Activated CD4-positive, alpha-beta T cell treated with anti-CD3 and anti-CD28 coated beads for 36 hours (primary cell): ENCODE results near the gene VEPH1. TPM values are rescaled to one million over a fixed set of nuclear protein-coding genes. Genes with fewer than 3 reads are reported as not detected.
"Not testable (repeated sequence)": the region's sequence is repeated elsewhere in the genome, so short reads cannot be mapped to it uniquely, and the experiment has no call there.

Source experiments
- ATAC-seq: fragments of 200-7000 bp; cut with Tn5 transposase; one replicate; pipeline ENCODE4 v1.10.0; 2021; ENCODE audit warnings: mild to moderate bottlenecking, moderate library complexity
- CTCF ChIA-PET: fragments of 350-600 bp; sonication (Branson Sonifier 250); formaldehyde crosslinking; loops from one replicate; lab custom pipeline; 2021; ENCODE audit warnings: antibody characterized with exemption; lab: Charles Lee
- POLR2A ChIA-PET: fragments of 350-600 bp; sonication (Branson Sonifier 250); formaldehyde crosslinking; loops from one replicate; lab custom pipeline; 2021; ENCODE audit warnings: antibody characterized with exemption, inconsistent platforms; lab: Charles Lee
- DNase-seq: peaks from one replicate; pipeline ENCODE4 v3.0.0-alpha.2; 2020
- H3K27ac Mint-ChIP-seq: one replicate; pipeline ENCODE4 v1.8.0; 2021; ENCODE audit warnings: mixed read lengths
- H3K27me3 Mint-ChIP-seq: one replicate; pipeline ENCODE4 v1.8.0; 2021; ENCODE audit warnings: mixed read lengths
- H3K36me3 Mint-ChIP-seq: one replicate; pipeline ENCODE4 v1.8.0; 2021; ENCODE audit warnings: low read depth, mixed read lengths
- H3K4me1 Mint-ChIP-seq: one replicate; pipeline ENCODE4 v1.8.0; 2021; ENCODE audit warnings: mixed read lengths
- H3K4me3 Mint-ChIP-seq: one replicate; pipeline ENCODE4 v1.8.0; 2021; ENCODE audit warnings: mild to moderate bottlenecking, moderate library complexity, mixed read lengths
- H3K9me3 Mint-ChIP-seq: one replicate; pipeline ENCODE4 v1.8.0; 2021; ENCODE audit warnings: low read depth, mixed read lengths
- intact Hi-C, 2 experiments: fragments of 100-400 bp; cut with DNase I in 1 of 2; cut with micrococcal nuclease in 1 of 2; formaldehyde crosslinking; loops; one replicate each; pipeline versions ENCODE4 v1.14.2 to v1.15.1; 2022 to 2024; cut with DNase I, micrococcal nuclease
- total RNA-seq, 2 experiments: library from RNA; stranded (reverse); gene quantifications; one replicate each; pipeline ENCODE4 v1.2.3, GENCODE V29; 2021

The VEPH1 gene
- total RNA-seq, 2 experiments from 2014 or later = not detected

DNA sequence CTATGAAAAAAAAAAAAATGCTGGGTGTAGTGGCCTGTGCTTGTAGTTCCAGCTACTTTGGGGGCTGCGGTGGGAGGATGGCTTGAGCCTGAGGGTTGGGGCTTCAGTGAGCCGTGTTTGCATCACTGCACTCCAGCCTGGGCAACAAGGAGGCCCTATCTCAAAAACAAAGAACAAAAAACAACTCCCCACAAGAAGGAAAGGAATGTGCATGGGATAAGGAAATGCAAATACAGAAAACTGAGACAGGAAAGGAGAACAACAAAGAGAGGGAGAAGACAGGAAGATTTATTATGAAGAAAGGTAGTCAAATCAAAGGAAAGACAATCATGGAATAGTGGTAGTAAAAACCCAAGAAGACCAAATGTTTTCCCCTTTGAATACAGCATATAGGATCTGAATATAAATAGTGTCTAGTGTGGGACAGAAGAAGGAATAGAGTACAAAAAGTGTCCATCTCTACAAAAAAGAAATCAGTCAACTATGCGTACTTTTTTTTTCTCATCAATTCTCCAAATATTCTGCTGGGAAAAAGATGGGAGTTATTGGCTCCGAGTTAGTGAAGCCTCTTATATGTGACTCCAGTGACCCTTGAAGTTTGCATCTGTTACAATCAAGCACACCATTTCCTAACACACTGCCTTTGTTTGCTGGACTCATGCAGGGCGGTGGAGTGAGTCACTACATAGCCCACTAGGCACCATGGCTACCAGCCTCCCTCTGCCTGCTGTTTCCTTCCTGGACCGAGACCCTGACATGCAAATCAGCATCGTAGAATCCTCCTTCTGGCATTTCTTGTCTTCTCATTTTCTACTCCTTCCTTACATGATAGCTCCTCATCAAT, 167.8 kb downstream of the VEPH1 start:
- no peaks in the 10 kb centered on the region for H3K27me3 Mint-ChIP-seq
- H3K4me1 Mint-ChIP-seq = no peaks in the 10 kb centered on the region
- H3K9me3 Mint-ChIP-seq = no peaks in the 10 kb centered on the region
- DNase-seq = no peak
- no peak overlapping the region for H3K27ac Mint-ChIP-seq
- intact Hi-C loops = no loop called here
- no peak for ATAC-seq
- POLR2A ChIA-PET = no interaction called here
- CTCF ChIA-PET = no interaction called here
- no peak overlapping the region for H3K4me3 Mint-ChIP-seq
- H3K36me3 Mint-ChIP-seq = no peaks in the 10 kb centered on the region

- DNase-seq = no peak
- no peak overlapping the region for H3K4me3 Mint-ChIP-seq
- H3K27ac Mint-ChIP-seq = no peak overlapping the region
- H3K36me3 Mint-ChIP-seq = no peaks in the 10 kb centered on the region
- intact Hi-C loops = no loop called here
- ChIA-PET POLR2A (no interaction called here), CTCF (no interaction called here)
- no peaks in the 10 kb centered on the region for H3K9me3 Mint-ChIP-seq
- no peaks in the 10 kb centered on the region for H3K4me1 Mint-ChIP-seq
- no peaks in the 10 kb centered on the region for H3K27me3 Mint-ChIP-seq
- ATAC-seq = no peak
Observed at GRCh38 chr3:157333551-157333991, 169.6 kb downstream of the VEPH1 start.

GRCh38 chr3:157330206-157330605, 173.0 kb downstream of the VEPH1 start:
- no peak for ATAC-seq
- no peaks in the 10 kb centered on the region for H3K4me1 Mint-ChIP-seq
- POLR2A ChIA-PET = no interaction called here
- no peak overlapping the region for H3K27ac Mint-ChIP-seq
- CTCF ChIA-PET = interaction anchor here (0.6 to 1.0 kb wide), 2 partner anchors 31 to 393 kb away, joined by 3 read pairs; no protein-coding TSS in a partner anchor
- peaks cover 1% of the 10 kb centered on the region for H3K36me3 Mint-ChIP-seq
- H3K27me3 Mint-ChIP-seq = no peaks in the 10 kb centered on the region
- intact Hi-C loops = no loop called here
- H3K9me3 Mint-ChIP-seq = no peaks in the 10 kb centered on the region
- no peak for DNase-seq
- no peak overlapping the region for H3K4me3 Mint-ChIP-seq

DNA sequence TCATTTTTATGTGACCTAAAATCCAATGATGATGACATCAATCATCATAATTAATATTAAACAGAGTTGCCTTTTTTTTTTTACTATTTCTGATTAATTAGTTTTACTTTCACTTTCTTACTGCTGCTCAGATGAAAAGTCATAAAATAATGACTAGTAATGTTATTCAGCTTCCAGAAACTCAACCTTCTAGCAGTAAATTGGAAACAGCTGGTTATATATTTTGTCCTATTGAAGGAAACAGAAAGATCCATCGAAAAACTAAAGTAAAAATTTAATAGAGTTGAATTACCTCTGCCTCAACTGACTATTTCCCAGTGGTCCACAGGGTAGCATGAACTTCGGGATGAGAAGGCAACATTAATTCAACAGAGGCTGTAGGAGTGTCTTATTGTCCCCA, 173.7 kb downstream of the VEPH1 start:
- peaks cover 1% of the 10 kb centered on the region for H3K36me3 Mint-ChIP-seq

GRCh38 chr3:157327837-157328236, 175.4 kb downstream of the VEPH1 start:
- H3K27ac Mint-ChIP-seq = no peak overlapping the region
- no peak for DNase-seq
- no peaks in the 10 kb centered on the region for H3K9me3 Mint-ChIP-seq
- intact Hi-C loops = no loop called here
- no peak overlapping the region for H3K4me3 Mint-ChIP-seq
- peaks cover 1% of the 10 kb centered on the region for H3K36me3 Mint-ChIP-seq
- H3K4me1 Mint-ChIP-seq = no peaks in the 10 kb centered on the region
- H3K27me3 Mint-ChIP-seq = no peaks in the 10 kb centered on the region
- CTCF ChIA-PET = no interaction called here
- POLR2A ChIA-PET = no interaction called here
- no peak for ATAC-seq

More for the DNA sequence above, 173.7 kb downstream of the VEPH1 start:
- no peaks in the 10 kb centered on the region for H3K4me1 Mint-ChIP-seq
- DNase-seq = no peak
- CTCF ChIA-PET = interaction anchor here (0.6 to 1.0 kb wide), 2 partner anchors 31 to 392 kb away, joined by 3 read pairs; no protein-coding TSS in a partner anchor
- ATAC-seq = no peak
- no peaks in the 10 kb centered on the region for H3K9me3 Mint-ChIP-seq
- no peaks in the 10 kb centered on the region for H3K27me3 Mint-ChIP-seq
- intact Hi-C loops = no loop called here
- no peak overlapping the region for H3K27ac Mint-ChIP-seq
- POLR2A ChIA-PET = no interaction called here
- H3K4me3 Mint-ChIP-seq = no peak overlapping the region

DNA sequence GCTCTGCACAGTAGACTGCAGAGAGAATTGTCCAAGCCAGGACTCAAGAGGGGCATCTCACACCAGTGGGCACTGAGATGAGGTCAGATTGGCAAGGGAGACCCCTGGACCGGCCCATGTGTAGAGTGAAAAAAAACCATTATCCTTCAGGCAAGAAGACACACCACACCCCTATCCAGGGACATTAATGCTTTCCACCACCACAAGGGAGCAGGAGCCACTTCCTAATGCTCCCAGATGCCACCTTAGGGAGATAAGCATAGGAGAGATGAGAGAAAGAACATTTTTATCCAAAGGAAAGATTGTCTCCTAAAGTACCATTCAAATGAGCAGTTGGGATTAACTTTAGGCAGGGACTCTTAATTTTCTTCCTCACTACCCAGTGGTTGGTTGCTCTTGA, 176.2 kb downstream of the VEPH1 start:
- H3K4me3 Mint-ChIP-seq = no peak overlapping the region
- peaks cover 1% of the 10 kb centered on the region for H3K36me3 Mint-ChIP-seq
- no peak for DNase-seq
- no peaks in the 10 kb centered on the region for H3K9me3 Mint-ChIP-seq
- H3K27ac Mint-ChIP-seq = no peak overlapping the region
- no peak for ATAC-seq
- POLR2A ChIA-PET = no interaction called here
- H3K27me3 Mint-ChIP-seq = no peaks in the 10 kb centered on the region
- intact Hi-C loops = no loop called here
- CTCF ChIA-PET = no interaction called here
- no peaks in the 10 kb centered on the region for H3K4me1 Mint-ChIP-seq

GRCh38 chr3:157324869-157325268, 178.3 kb downstream of the VEPH1 start:
- POLR2A ChIA-PET, ATAC-seq, intact Hi-C loops, DNase-seq, H3K27me3 Mint-ChIP-seq, H3K4me3 Mint-ChIP-seq, H3K36me3 Mint-ChIP-seq, H3K27ac Mint-ChIP-seq, H3K4me1 Mint-ChIP-seq, H3K9me3 Mint-ChIP-seq: not testable (repeated sequence)
- CTCF ChIA-PET = interaction anchor here (0.5 kb wide), 1 partner anchor 172 kb away, joined by 3 read pairs; no protein-coding TSS in a partner anchor

- Mint-ChIP-seq H3K4me1 (no peaks in the 10 kb centered on the region), H3K9me3 (no peaks in the 10 kb centered on the region), H3K27me3 (no peaks in the 10 kb centered on the region), H3K36me3 (peaks cover 1% of the 10 kb centered on the region), H3K27ac (no peak overlapping the region), H3K4me3 (no peak overlapping the region)
- ATAC-seq (no peak), DNase-seq (no peak)
- intact Hi-C loops = no loop called here
- CTCF ChIA-PET = no interaction called here
- POLR2A ChIA-PET = no interaction called here
Observed at GRCh38 chr3:157323360-157323759, 179.9 kb downstream of the VEPH1 start.

DNA sequence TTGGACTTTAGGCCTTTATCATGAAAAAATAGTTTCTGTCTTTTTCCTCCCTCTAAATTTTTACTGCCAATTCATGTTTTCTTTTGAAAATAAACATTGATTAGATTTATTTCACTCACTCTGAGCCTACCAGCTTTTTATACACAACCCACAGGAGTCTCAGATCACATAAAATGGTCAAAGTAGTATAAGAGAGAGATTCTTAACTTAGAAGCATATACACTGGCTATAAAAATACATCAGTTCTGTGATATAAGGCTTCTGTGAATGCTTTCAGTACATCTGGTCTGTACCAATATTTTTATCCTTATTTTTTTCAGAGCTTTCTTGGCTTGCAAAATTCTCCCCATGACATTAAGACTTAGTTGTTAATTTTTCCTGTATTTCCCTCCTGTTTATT, 183.5 kb downstream of the VEPH1 start:
- DNase-seq = no peak
- Mint-ChIP-seq H3K4me1 (no peaks in the 10 kb centered on the region), H3K27me3 (no peaks in the 10 kb centered on the region), H3K4me3 (no peak overlapping the region), H3K9me3 (no peaks in the 10 kb centered on the region), H3K27ac (no peak overlapping the region), H3K36me3 (no peaks in the 10 kb centered on the region)
- ChIA-PET POLR2A (no interaction called here), CTCF (no interaction called here)
- no peak for ATAC-seq
- intact Hi-C loops = no loop called here

DNA sequence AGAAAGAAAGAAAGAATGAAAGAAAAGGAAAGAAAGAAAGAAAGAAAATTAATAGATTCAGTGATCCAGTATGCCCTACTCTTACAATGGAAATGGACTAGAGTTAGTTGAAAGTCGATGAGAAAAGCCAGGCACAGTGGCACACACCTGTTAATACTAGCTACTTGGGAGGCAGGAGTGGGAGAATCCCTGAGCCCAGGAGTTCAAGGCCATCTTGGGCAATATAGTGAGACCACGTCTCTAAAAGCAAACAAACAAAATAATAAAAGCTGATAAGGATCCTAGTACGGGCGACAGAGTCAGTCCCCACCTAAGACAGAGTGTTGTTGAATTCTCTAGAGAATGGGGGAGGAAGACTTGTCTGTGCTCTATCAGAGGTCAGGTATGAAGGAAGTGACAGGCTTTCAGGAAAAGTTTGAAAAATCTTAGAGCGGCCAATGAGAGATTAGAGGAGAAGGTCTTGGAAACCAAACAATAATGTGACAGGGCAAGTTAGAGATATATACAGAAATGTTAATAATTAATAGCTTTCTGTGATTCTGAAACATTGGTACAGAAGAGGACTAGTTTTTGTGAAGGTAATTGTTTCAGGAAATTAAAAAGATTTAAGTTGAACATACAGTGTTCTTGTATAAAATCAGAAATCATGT, 184.5 kb downstream of the VEPH1 start:
- CTCF ChIA-PET = no interaction called here
- no peak overlapping the region for H3K27ac Mint-ChIP-seq

DNA sequence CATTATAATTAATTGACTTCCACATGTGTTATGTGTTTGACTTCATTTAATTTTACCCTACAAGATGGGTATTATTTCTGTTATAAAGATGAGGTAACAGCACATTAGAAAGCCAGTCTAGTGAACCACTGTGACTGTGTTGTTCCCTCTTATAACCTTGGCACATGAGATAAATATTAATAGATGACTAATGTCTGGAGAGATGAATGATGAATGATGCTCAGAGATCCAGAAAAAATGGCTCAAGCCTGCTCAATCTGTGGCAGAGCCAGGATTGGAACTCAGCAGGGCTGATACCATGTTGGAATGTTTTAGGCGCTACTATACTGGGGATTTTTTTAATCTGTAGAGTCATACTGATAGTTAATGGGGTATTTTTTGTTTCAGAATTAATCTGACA, 185.3 kb downstream of the VEPH1 start:
- ATAC-seq = no peak
- DNase-seq = no peak
- no peaks in the 10 kb centered on the region for H3K9me3 Mint-ChIP-seq
- ChIA-PET CTCF (no interaction called here), POLR2A (no interaction called here)
- no peak overlapping the region for H3K4me3 Mint-ChIP-seq
- intact Hi-C loops = no loop called here
- H3K27me3 Mint-ChIP-seq = no peaks in the 10 kb centered on the region
- H3K27ac Mint-ChIP-seq = no peak overlapping the region
- H3K4me1 Mint-ChIP-seq = no peaks in the 10 kb centered on the region
- H3K36me3 Mint-ChIP-seq = no peaks in the 10 kb centered on the region

More for the DNA sequence above, 184.5 kb downstream of the VEPH1 start:
- DNase-seq = no peak
- Mint-ChIP-seq H3K27me3 (no peaks in the 10 kb centered on the region), H3K9me3 (no peaks in the 10 kb centered on the region), H3K36me3 (no peaks in the 10 kb centered on the region), H3K4me1 (no peaks in the 10 kb centered on the region), H3K4me3 (no peak overlapping the region)
- intact Hi-C loops = no loop called here
- no peak for ATAC-seq
- POLR2A ChIA-PET = no interaction called here

DNA sequence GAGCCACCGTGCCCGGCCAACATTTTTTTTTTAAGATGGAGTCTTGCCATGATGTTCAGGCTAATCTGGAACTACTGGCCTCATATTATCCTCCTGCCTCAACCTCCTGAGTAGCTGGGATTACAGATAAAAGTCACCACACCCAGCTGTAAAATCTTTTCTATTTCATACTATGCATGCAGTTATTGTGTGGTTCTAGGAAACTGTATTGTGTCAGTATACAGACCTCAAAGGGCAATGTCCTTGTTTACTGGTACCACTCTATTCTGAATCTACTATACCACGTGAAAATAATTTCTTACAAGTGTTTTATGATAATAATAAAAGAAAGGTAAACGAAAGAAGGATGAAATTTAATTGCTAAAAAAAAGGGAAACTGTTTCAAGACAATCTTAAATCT, 190.0 kb downstream of the VEPH1 start:
- H3K4me1 Mint-ChIP-seq = no peaks in the 10 kb centered on the region
- no peak overlapping the region for H3K4me3 Mint-ChIP-seq
- ATAC-seq (no peak), DNase-seq (no peak)
- no peaks in the 10 kb centered on the region for H3K27me3 Mint-ChIP-seq
- CTCF ChIA-PET = interaction anchor here (0.6 kb wide), 1 partner anchor 840 kb away, joined by 3 read pairs; no protein-coding TSS in a partner anchor
- H3K36me3 Mint-ChIP-seq = no peaks in the 10 kb centered on the region
- intact Hi-C loops = no loop called here
- POLR2A ChIA-PET = no interaction called here
- H3K27ac Mint-ChIP-seq = no peak overlapping the region
- no peaks in the 10 kb centered on the region for H3K9me3 Mint-ChIP-seq
